Measurements from ENCODE around the gene NOL4L.

NOL4L gene

DNA sequence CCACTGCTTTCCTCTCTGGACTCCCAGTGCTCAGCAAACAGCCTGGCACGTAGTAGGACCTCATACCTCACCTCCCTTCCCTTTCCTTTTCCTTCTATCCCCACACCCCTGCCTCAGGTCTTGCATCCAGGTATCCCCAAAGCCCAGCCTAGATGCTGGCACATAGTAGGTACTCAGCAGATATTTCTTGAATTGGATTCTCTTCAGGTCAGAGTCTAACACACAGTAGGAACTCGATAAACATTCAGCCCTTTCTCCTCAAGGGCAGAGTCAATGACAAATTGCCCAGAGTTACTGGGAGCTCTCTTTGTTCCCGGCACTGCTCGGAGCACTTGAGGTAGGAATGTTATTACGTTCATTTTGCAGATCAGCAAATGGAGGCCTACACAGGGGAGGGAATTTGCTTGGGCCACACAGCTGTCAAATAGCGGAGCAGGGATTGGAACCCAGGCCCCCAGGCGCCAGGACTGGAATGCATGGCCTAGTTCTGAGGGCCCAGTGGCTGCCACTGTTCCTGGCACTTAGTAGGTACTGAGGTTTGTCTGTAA lies 25.9 kb downstream of the NOL4L start:
- H3K4me3 ChIP-seq (ENCODE audit: low read depth, low read length), result no peak overlapping the region
- H3K79me2 ChIP-seq (ENCODE audit: control insufficient read depth, insufficient read depth, low read length, unreplicated experiment), result no peaks in the 10 kb centered on the region
- no peak overlapping the region for H2AFZ ChIP-seq (ENCODE audit: low read length, unreplicated experiment)
- no peaks in the 10 kb centered on the region for H3K27me3 ChIP-seq (ENCODE audit: insufficient read depth, low read length)
- H3K4me1 ChIP-seq (ENCODE audit: control insufficient read depth, insufficient read depth, low read length, unreplicated experiment), result peaks cover 17% of the 10 kb centered on the region
- no peaks in the 10 kb centered on the region for H3K36me3 ChIP-seq (ENCODE audit: insufficient read depth, low read length)
- no peak overlapping the region for H3K27ac ChIP-seq (ENCODE audit: low read depth, low read length)

DNA sequence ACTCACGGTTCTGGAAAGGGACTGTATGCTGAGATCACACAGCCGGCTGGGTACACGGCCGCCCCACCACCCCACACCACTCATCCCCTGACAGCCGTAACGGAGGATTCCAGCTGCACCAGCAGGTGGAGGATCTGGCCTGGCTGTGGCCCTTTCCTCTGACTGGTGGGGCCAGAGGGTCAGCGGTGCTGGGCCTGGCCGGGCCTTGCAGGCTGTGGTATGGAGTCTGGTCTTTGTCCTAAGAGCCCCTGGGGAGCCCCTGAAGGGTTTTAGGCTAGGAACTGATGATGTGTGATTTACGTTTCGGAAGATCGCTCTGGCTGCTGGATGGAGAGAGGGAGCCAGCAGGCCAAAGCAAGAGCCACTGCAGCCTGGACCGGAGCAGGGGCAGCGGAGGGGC lies 26.6 kb downstream of the NOL4L start:
- Histone ChIP-seq H3K36me3 (ENCODE audit: insufficient read depth, low read length) (no peaks in the 10 kb centered on the region), H3K27ac (ENCODE audit: low read depth, low read length) (no peak overlapping the region), H3K4me3 (ENCODE audit: low read depth, low read length) (no peak overlapping the region), H2AFZ (ENCODE audit: low read length, unreplicated experiment) (no peak overlapping the region), H3K27me3 (ENCODE audit: insufficient read depth, low read length) (no peaks in the 10 kb centered on the region), H3K79me2 (ENCODE audit: control insufficient read depth, insufficient read depth, low read length, unreplicated experiment) (no peaks in the 10 kb centered on the region), H3K4me1 (ENCODE audit: control insufficient read depth, insufficient read depth, low read length, unreplicated experiment) (peaks cover 22% of the 10 kb centered on the region)

DNA sequence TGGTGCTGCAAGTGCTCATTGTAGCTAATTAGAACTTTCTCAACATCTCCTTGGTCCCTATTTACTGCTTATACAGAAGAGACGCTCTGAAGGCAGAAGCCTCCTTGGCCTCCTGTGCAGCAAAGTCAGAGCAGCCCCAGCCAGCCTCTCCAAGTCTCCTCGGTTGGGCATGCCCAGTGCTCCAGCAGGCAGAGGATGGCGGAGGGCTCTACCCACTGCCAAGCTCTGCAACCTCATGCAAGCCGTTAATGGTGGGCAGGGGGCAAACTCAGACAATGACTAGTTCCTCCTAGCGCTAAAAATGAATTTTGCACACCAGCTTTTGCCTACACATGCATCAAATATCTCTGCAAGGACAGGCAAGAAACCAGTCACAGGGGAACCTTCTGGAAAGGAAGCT lies 27.8 kb downstream of the NOL4L start:
- H3K79me2 ChIP-seq (ENCODE audit: control insufficient read depth, insufficient read depth, low read length, unreplicated experiment), result no peaks in the 10 kb centered on the region
- no peaks in the 10 kb centered on the region for H3K36me3 ChIP-seq (ENCODE audit: insufficient read depth, low read length)
- H3K4me3 ChIP-seq (ENCODE audit: low read depth, low read length), result no peak overlapping the region
- H3K27me3 ChIP-seq (ENCODE audit: insufficient read depth, low read length), result no peaks in the 10 kb centered on the region
- no peak overlapping the region for H3K27ac ChIP-seq (ENCODE audit: low read depth, low read length)
- no peak overlapping the region for H2AFZ ChIP-seq (ENCODE audit: low read length, unreplicated experiment)
- H3K4me1 ChIP-seq (ENCODE audit: control insufficient read depth, insufficient read depth, low read length, unreplicated experiment), result peaks cover 29% of the 10 kb centered on the region

DNA sequence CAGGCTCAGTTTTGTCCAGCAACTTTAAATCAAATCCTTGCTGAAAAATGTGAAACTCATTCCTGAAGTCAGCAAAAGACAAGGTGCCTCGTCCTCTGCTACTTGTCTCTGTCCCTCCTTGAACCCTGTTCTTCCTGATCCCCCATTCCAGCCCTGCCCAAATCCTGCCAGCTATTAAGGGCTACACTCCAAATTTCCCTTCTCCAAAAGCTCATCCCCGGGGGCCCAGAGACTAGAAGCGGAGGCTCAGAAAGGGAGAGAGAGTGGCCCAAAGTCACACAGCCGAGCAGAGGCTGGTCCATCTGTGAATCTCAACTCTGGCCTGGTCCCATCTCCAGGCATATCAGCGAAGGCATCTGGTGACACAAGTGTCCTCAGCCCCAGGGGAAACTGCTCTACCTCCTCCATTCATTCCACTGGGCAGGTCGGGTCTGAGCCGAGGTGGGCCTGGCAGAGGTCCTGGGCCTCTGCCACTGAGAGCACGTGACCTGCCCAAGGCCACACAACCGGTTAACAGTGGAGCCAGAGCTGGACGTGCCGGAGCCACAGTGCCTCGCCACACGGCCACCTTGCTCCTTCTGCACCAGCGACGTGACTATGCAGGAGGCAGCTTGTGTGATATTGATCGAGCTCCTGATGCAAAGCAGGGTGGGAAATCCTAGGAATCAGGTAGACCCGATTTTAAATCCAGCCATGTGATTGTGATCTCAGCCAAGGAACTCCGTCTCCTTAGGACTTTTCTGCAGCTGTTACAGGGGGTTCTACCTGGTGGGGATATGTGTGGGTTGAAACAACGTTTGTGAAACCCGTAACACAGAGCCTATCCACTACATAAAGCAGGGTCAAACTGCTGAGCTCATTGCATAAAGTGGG lies 28.6 kb downstream of the NOL4L start:
- Histone ChIP-seq H3K36me3 (ENCODE audit: insufficient read depth, low read length) (no peaks in the 10 kb centered on the region), H3K27me3 (ENCODE audit: insufficient read depth, low read length) (no peaks in the 10 kb centered on the region), H3K4me3 (ENCODE audit: low read depth, low read length) (no peak overlapping the region), H3K27ac (ENCODE audit: low read depth, low read length) (no peak overlapping the region), H3K4me1 (ENCODE audit: control insufficient read depth, insufficient read depth, low read length, unreplicated experiment) (peaks cover 29% of the 10 kb centered on the region), H3K79me2 (ENCODE audit: control insufficient read depth, insufficient read depth, low read length, unreplicated experiment) (no peaks in the 10 kb centered on the region), H2AFZ (ENCODE audit: low read length, unreplicated experiment) (no peak overlapping the region)

DNA sequence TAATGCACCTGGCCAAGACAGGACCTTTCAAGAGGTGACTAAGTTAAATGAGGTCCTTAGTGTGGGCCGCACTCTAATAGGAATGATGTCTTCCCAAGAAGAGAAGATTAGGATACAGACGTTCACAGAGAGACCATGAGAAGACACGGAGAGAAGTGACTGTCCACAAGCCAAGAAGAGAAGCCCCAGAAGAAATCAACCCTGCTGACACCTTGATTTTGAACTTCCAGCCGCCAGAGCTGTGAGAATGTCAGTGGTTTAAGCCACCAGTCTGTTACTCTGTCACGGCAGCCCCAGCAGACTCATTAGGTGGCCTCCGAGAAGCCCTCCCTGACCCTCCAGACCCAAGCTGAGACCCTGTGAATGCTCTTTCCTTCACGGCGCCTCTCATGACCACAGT lies 29.5 kb downstream of the NOL4L start:
- H3K4me3 ChIP-seq (ENCODE audit: low read depth, low read length), result no peak overlapping the region
- no peaks in the 10 kb centered on the region for H3K79me2 ChIP-seq (ENCODE audit: control insufficient read depth, insufficient read depth, low read length, unreplicated experiment)
- no peaks in the 10 kb centered on the region for H3K27me3 ChIP-seq (ENCODE audit: insufficient read depth, low read length)
- H3K27ac ChIP-seq (ENCODE audit: low read depth, low read length), result no peak overlapping the region
- H3K4me1 ChIP-seq (ENCODE audit: control insufficient read depth, insufficient read depth, low read length, unreplicated experiment), result peaks cover 29% of the 10 kb centered on the region
- H3K36me3 ChIP-seq (ENCODE audit: insufficient read depth, low read length), result no peaks in the 10 kb centered on the region
- H2AFZ ChIP-seq (ENCODE audit: low read length, unreplicated experiment), result no peak overlapping the region

DNA sequence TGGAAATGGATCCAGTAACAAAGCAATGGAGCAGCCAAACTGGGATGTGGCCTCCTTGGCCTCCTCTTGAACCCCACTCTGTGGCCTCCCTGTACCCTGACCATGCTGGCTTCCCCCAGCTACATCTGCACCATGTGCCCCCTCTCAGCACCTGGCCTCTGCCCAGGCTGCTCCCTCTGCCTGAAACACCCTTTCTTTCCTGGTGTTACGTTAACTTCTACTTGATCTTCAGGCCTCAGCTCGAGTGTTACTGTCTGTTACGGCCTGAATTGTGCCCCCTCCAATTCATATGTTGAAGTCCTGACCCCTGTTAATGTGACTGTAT lies 30.2 kb downstream of the NOL4L start:
- Histone ChIP-seq H3K36me3 (ENCODE audit: insufficient read depth, low read length) (no peaks in the 10 kb centered on the region), H3K27me3 (ENCODE audit: insufficient read depth, low read length) (no peaks in the 10 kb centered on the region), H2AFZ (ENCODE audit: low read length, unreplicated experiment) (no peak overlapping the region), H3K4me1 (ENCODE audit: control insufficient read depth, insufficient read depth, low read length, unreplicated experiment) (peaks cover 26% of the 10 kb centered on the region), H3K27ac (ENCODE audit: low read depth, low read length) (no peak overlapping the region), H3K79me2 (ENCODE audit: control insufficient read depth, insufficient read depth, low read length, unreplicated experiment) (no peaks in the 10 kb centered on the region), H3K4me3 (ENCODE audit: low read depth, low read length) (no peak overlapping the region)

GRCh38 chr20:32553618-32554017 lies 31.5 kb downstream of the NOL4L start:
- Histone ChIP-seq H2AFZ (ENCODE audit: low read length, unreplicated experiment) (no peak overlapping the region), H3K27me3 (ENCODE audit: insufficient read depth, low read length) (no peaks in the 10 kb centered on the region), H3K4me3 (ENCODE audit: low read depth, low read length) (no peak overlapping the region), H3K4me1 (ENCODE audit: control insufficient read depth, insufficient read depth, low read length, unreplicated experiment) (peaks cover 19% of the 10 kb centered on the region), H3K36me3 (ENCODE audit: insufficient read depth, low read length) (no peaks in the 10 kb centered on the region), H3K27ac (ENCODE audit: low read depth, low read length) (no peak overlapping the region), H3K79me2 (ENCODE audit: control insufficient read depth, insufficient read depth, low read length, unreplicated experiment) (no peaks in the 10 kb centered on the region)

- Histone ChIP-seq H3K4me1 (ENCODE audit: control insufficient read depth, insufficient read depth, low read length, unreplicated experiment) (peaks cover 19% of the 10 kb centered on the region), H3K4me3 (ENCODE audit: low read depth, low read length) (no peak overlapping the region), H3K79me2 (ENCODE audit: control insufficient read depth, insufficient read depth, low read length, unreplicated experiment) (no peaks in the 10 kb centered on the region), H3K27ac (ENCODE audit: low read depth, low read length) (no peak overlapping the region), H3K27me3 (ENCODE audit: insufficient read depth, low read length) (no peaks in the 10 kb centered on the region), H2AFZ (ENCODE audit: low read length, unreplicated experiment) (no peak overlapping the region), H3K36me3 (ENCODE audit: insufficient read depth, low read length) (no peaks in the 10 kb centered on the region)
Measured at GRCh38 chr20:32551693-32552092, 33.4 kb downstream of the NOL4L start.

- H3K36me3 ChIP-seq (ENCODE audit: insufficient read depth, low read length), result no peaks in the 10 kb centered on the region
- no peak overlapping the region for H3K27ac ChIP-seq (ENCODE audit: low read depth, low read length)
- no peaks in the 10 kb centered on the region for H3K79me2 ChIP-seq (ENCODE audit: control insufficient read depth, insufficient read depth, low read length, unreplicated experiment)
- no peak overlapping the region for H2AFZ ChIP-seq (ENCODE audit: low read length, unreplicated experiment)
- H3K4me3 ChIP-seq (ENCODE audit: low read depth, low read length), result no peak overlapping the region
- peaks cover 16% of the 10 kb centered on the region for H3K4me1 ChIP-seq (ENCODE audit: control insufficient read depth, insufficient read depth, low read length, unreplicated experiment)
- no peaks in the 10 kb centered on the region for H3K27me3 ChIP-seq (ENCODE audit: insufficient read depth, low read length)
Measured at GRCh38 chr20:32549842-32550241, 35.3 kb downstream of the NOL4L start.

GRCh38 chr20:32547753-32548034 lies 37.4 kb downstream of the NOL4L start:
- H2AFZ ChIP-seq (ENCODE audit: low read length, unreplicated experiment), result no peak overlapping the region
- no peaks in the 10 kb centered on the region for H3K36me3 ChIP-seq (ENCODE audit: insufficient read depth, low read length)
- H3K27me3 ChIP-seq (ENCODE audit: insufficient read depth, low read length), result no peaks in the 10 kb centered on the region
- no peak overlapping the region for H3K27ac ChIP-seq (ENCODE audit: low read depth, low read length)
- H3K4me1 ChIP-seq (ENCODE audit: control insufficient read depth, insufficient read depth, low read length, unreplicated experiment), result peaks cover under 1% of the 10 kb centered on the region
- H3K4me3 ChIP-seq (ENCODE audit: low read depth, low read length), result no peak overlapping the region
- H3K79me2 ChIP-seq (ENCODE audit: control insufficient read depth, insufficient read depth, low read length, unreplicated experiment), result no peaks in the 10 kb centered on the region

- no peaks in the 10 kb centered on the region for H3K4me1 ChIP-seq (ENCODE audit: control insufficient read depth, insufficient read depth, low read length, unreplicated experiment)
- H3K79me2 ChIP-seq (ENCODE audit: control insufficient read depth, insufficient read depth, low read length, unreplicated experiment), result no peaks in the 10 kb centered on the region
- no peak overlapping the region for H2AFZ ChIP-seq (ENCODE audit: low read length, unreplicated experiment)
Measured at GRCh38 chr20:32546918-32547752, 38.0 kb downstream of the NOL4L start.

More at GRCh38 chr20:32546918-32547752, 38.0 kb downstream of the NOL4L start:
- no peaks in the 10 kb centered on the region for H3K27me3 ChIP-seq (ENCODE audit: insufficient read depth, low read length)
- no peak overlapping the region for H3K4me3 ChIP-seq (ENCODE audit: low read depth, low read length)
- no peak overlapping the region for H3K27ac ChIP-seq (ENCODE audit: low read depth, low read length)
- H3K36me3 ChIP-seq (ENCODE audit: insufficient read depth, low read length), result no peaks in the 10 kb centered on the region

All from ACC112 (cell line).